Measurements from ENCODE around the gene MKLN1. TPM values are rescaled to one million over a fixed set of nuclear protein-coding genes. Genes with fewer than 3 reads are reported as not detected.

Gene MKLN1
- polyA plus RNA-seq, 1 of the 3 experiments (the other 2 are of a cell fraction), result 11.0 TPM

- peak overlapping the region; percentile 13 to 32 for H3K27ac ChIP-seq (ENCODE audit: low read depth in 2 of 2, low read length in 1 of 2)
- POLR2A ChIA-PET, result interaction anchor here (1.0 kb wide), 1 partner anchor 11 kb away, joined by 3 read pairs; no protein-coding TSS in a partner anchor
- peaks cover 8% of the 10 kb centered on the region; the same call in 1 of the 2 replicates for H3K79me2 ChIP-seq (ENCODE audit: insufficient read depth)
- TF ChIP-seq REST (IDR thresholded peaks at IDR 0.05; ENCODE audit: low read depth, low read length) (no peak), RFX5 (IDR thresholded peaks at IDR 0.05; ENCODE audit: low read length) (no peak), SIN3A (IDR thresholded peaks at IDR 0.05; ENCODE audit: borderline replicate concordance, low read depth, low read length) (no peak)
- TF ChIP-seq, protein P1, sequence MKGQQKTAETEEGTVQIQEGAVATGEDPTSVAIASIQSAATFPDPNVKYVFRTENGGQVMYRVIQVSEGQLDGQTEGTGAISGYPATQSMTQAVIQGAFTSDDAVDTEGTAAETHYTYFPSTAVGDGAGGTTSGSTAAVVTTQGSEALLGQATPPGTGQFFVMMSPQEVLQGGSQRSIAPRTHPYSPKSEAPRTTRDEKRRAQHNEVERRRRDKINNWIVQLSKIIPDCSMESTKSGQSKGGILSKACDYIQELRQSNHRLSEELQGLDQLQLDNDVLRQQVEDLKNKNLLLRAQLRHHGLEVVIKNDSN (IDR thresholded peaks at IDR 0.05; ENCODE audit: borderline replicate concordance, low read depth), result no peak
- H3K36me3 ChIP-seq (replicated peaks in 1 of 2; ENCODE audit: control insufficient read depth in 1 of 2, insufficient read depth in 2 of 2, low read length in 1 of 2), result peaks cover 69 to 72% of the 10 kb centered on the region in 2 experiments
- peaks cover 20 to 31% of the 10 kb centered on the region in 2 experiments; a peak in 3 of 4 replicates for H3K4me1 ChIP-seq (ENCODE audit: control insufficient read depth in 1 of 2, insufficient read depth in 2 of 2, low read depth in 1 of 2, low read length in 1 of 2)
- CTCF ChIA-PET, result interaction anchor here (0.9 to 15.5 kb wide), 7 partner anchors 8 to 1016 kb away, joined by 3 to 291 read pairs (median 12); no protein-coding TSS in a partner anchor
- no peak overlapping the region for H3K4me2 ChIP-seq
- H2AFZ ChIP-seq (ENCODE audit: low read depth), result no peak overlapping the region
- no peaks in the 10 kb centered on the region for H3K9me3 ChIP-seq
- H3F3A ChIP-seq (replicated peaks; ENCODE audit: insufficient read depth), result peaks cover 94% of the 10 kb centered on the region
- 95% methylated on average over 1 of the region's 1 CpG for WGBS (ENCODE audit: low lambda C conversion rate)
- H3K9ac ChIP-seq, result no peak overlapping the region
- H4K20me1 ChIP-seq (ENCODE audit: insufficient read depth), result peaks cover 45% of the 10 kb centered on the region; the same call in 1 of the 2 replicates
- DNase-seq, result no peak
- no peak overlapping the region for H3K4me3 ChIP-seq (ENCODE audit: low read depth in 2 of 2, low read length in 1 of 2)
- H3K27me3 ChIP-seq (ENCODE audit: insufficient read depth), result no peaks in the 10 kb centered on the region
- H3K9me2 ChIP-seq, result no peaks in the 10 kb centered on the region
Observed at GRCh38 chr7:131500357-131500756, 172.7 kb downstream of the MKLN1 start.

DNA sequence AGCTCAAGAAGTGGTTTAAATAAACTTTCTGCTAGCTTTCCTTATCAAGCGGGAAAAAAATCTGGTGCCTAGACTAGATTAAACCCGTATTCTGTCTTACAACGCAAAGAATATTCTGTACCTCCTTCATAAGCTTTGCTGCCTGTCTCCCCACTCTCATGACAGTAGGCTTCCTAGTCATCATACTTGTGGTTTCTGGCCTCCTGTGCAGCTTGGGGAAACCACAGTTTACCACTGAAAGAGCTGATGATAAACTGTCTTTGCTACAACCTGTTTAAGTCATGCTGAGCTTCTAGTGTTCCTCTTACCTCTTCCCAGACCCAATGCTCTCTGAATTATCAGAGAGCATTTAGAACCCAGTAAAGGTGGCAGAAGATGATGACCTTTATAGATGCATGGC is 173.7 kb downstream of the MKLN1 start:
- H3K4me3 ChIP-seq (ENCODE audit: low read depth in 2 of 2, low read length in 1 of 2), result no peak overlapping the region
- H3K36me3 ChIP-seq (replicated peaks in 1 of 2; ENCODE audit: control insufficient read depth in 1 of 2, insufficient read depth in 2 of 2, low read length in 1 of 2), result peaks cover 63 to 73% of the 10 kb centered on the region in 2 experiments
- H3K27ac ChIP-seq (ENCODE audit: low read depth in 2 of 2, low read length in 1 of 2), result peak overlapping the region; percentile 32 to 89
- H2AFZ ChIP-seq (ENCODE audit: low read depth), result no peak overlapping the region
- WGBS (ENCODE audit: low lambda C conversion rate), result 98% methylated on average over 3 of the region's 3 CpGs
- POLR2A ChIA-PET, result interaction anchor here (1.0 kb wide), 1 partner anchor 10 kb away, joined by 3 read pairs; no protein-coding TSS in a partner anchor
- peaks cover 20 to 31% of the 10 kb centered on the region in 2 experiments; a peak in 3 of 4 replicates for H3K4me1 ChIP-seq (ENCODE audit: control insufficient read depth in 1 of 2, insufficient read depth in 2 of 2, low read depth in 1 of 2, low read length in 1 of 2)
- H3K9ac ChIP-seq, result no peak overlapping the region
- no peaks in the 10 kb centered on the region for H3K9me3 ChIP-seq
- H3K9me2 ChIP-seq, result no peaks in the 10 kb centered on the region
- H3K79me2 ChIP-seq (ENCODE audit: insufficient read depth), result peaks cover 13% of the 10 kb centered on the region
- H3K27me3 ChIP-seq (ENCODE audit: insufficient read depth), result no peaks in the 10 kb centered on the region
- peaks cover 84% of the 10 kb centered on the region for H3F3A ChIP-seq (replicated peaks; ENCODE audit: insufficient read depth)
- peaks cover 53% of the 10 kb centered on the region; the same call in 1 of the 2 replicates for H4K20me1 ChIP-seq (ENCODE audit: insufficient read depth)
- TF ChIP-seq CTCF (IDR thresholded peaks at IDR 0.05) (no peak), SIN3A (IDR thresholded peaks at IDR 0.05; ENCODE audit: borderline replicate concordance, low read depth, low read length) (no peak)
- TF ChIP-seq, protein P2, sequence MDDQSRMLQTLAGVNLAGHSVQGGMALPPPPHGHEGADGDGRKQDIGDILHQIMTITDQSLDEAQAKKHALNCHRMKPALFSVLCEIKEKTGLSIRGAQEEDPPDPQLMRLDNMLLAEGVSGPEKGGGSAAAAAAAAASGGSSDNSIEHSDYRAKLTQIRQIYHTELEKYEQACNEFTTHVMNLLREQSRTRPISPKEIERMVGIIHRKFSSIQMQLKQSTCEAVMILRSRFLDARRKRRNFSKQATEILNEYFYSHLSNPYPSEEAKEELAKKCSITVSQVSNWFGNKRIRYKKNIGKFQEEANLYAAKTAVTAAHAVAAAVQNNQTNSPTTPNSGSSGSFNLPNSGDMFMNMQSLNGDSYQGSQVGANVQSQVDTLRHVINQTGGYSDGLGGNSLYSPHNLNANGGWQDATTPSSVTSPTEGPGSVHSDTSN (IDR thresholded peaks at IDR 0.05), result 0 out of 2 replicates have a peak, but pooled peaks have one; percentile 23
- CTCF ChIA-PET, result interaction anchor here (0.7 to 15.5 kb wide), 7 partner anchors 12 to 432 kb away, joined by 3 to 291 read pairs (median 12); no protein-coding TSS in a partner anchor
- DNase-seq, result no peak
- no peak overlapping the region for H3K4me2 ChIP-seq

All from SK-N-SH (cell line).